ENCODE data around the gene LY86. TPM values are rescaled to one million over a fixed set of nuclear protein-coding genes. Genes with fewer than 3 reads are reported as not detected.

The LY86 gene
- total and polyA plus RNA-seq, 2 of the 13 experiments (the other 11 are each of a cell fraction or from before 2014, with no cell fraction given), result not detected

DNA sequence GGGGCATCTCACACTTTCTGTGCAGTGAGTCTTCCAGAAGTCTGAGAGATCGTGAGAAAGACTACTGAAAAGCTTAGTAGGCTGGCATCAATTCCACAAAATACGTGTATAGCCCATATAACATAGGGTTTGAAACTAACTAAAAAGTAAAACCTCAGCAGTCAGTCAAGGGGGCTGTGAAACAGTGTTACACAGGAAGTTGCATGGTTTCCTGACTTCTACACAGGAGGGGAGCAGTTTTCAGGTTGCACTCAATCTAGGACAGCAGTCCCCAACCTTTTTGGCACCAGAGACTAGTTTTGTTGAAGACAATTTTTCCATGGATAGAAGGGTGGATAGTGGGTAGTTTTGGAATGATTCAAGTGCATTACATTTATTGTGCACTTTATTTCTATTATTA lies 4.7 kb upstream of the LY86 start:
- 3% methylated on average over 2 of the region's 2 CpGs for WGBS (ENCODE audit: low lambda C conversion rate)
- Histone ChIP-seq H3K27ac (ENCODE audit: extremely low read length, insufficient read depth, low read length) (no peak overlapping the region), H3K9me3 (ENCODE audit: low read length) (no peaks in the 10 kb centered on the region), H3K79me2 (ENCODE audit: insufficient read depth, low read length) (no peaks in the 10 kb centered on the region), H3K4me1 (ENCODE audit: insufficient read depth, low read length) (no peaks in the 10 kb centered on the region), H3K9ac (ENCODE audit: insufficient read depth, low read depth, low read length) (no peak overlapping the region), H4K20me1 (ENCODE audit: insufficient read depth, low read length) (no peaks in the 10 kb centered on the region), H2AFZ (ENCODE audit: low read length) (no peak overlapping the region), H3K4me3 (replicated peaks in 1 of 3; ENCODE audit: insufficient read depth in 1 of 3, low read depth in 2 of 3, low read length in 3 of 3) (no peak overlapping the region), H3K27me3 (ENCODE audit: control insufficient read depth in 1 of 2, insufficient read depth in 2 of 2, low read length in 2 of 2) (peaks cover 0 to 27% of the 10 kb centered on the region in 2 experiments; a peak in 3 of 5 replicates), H3K4me2 (ENCODE audit: low read depth, low read length) (no peak overlapping the region), H3K36me3 (replicated peaks in 1 of 2; ENCODE audit: control insufficient read depth in 1 of 2, insufficient read depth in 2 of 2, low read length in 2 of 2) (no peaks in the 10 kb centered on the region)
- no TSS peak for BruUV-seq (replicated peaks)
- DNase-seq (ENCODE audit: low spot score) (no peak), ATAC-seq (no peak), FAIRE-seq (no peak)
- ChIA-PET POLR2A (no interaction called here), CTCF (ENCODE audit: low intra/inter-chr PET ratio, low total read pairs) (no interaction called here)
- in situ Hi-C loops (cut with HindIII; ENCODE audit: extremely low pct_ligation_motif_present, low pct_unique_long_range_greater_than_20kb) (no loop called here), intact Hi-C loops (cut with micrococcal nuclease; ENCODE audit: unreplicated experiment) (no loop called here)
- TF ChIP-seq HMGXB3 (CRISPR knock-in tag; IDR thresholded peaks at IDR 0.05; ENCODE audit: borderline replicate concordance) (no peak), ZNF282 (IDR thresholded peaks at IDR 0.05; ENCODE audit: partially characterized antibody) (no peak), EHMT2 (IDR thresholded peaks at IDR 0.05; ENCODE audit: borderline replicate concordance, low read depth, low read length) (no peak), ZNF563 (CRISPR knock-in tag; IDR thresholded peaks at IDR 0.05) (no peak), ZFP36L1 (CRISPR knock-in tag; IDR thresholded peaks at IDR 0.05) (no peak), GABPB1 (CRISPR knock-in tag; IDR thresholded peaks at IDR 0.05) (peak; percentile 41; the same call in 1 of the 2 replicates), GABPA (IDR thresholded peaks at IDR 0.05; ENCODE audit: low read depth, low read length) (peak; percentile 52), GABPA (CRISPR knock-in tag; IDR thresholded peaks at IDR 0.05; ENCODE audit: low read depth) (peak; percentile 73), ZNF33A (CRISPR knock-in tag; IDR thresholded peaks at IDR 0.05; ENCODE audit: borderline replicate concordance) (no peak), JUN (CRISPR knock-in tag; IDR thresholded peaks at IDR 0.05) (no peak), NFYC (CRISPR knock-in tag; IDR thresholded peaks at IDR 0.05) (no peak), HNF4A (CRISPR knock-in tag; IDR thresholded peaks at IDR 0.05) (no peak), MEIS1 (CRISPR knock-in tag; IDR thresholded peaks at IDR 0.05; ENCODE audit: borderline replicate concordance) (no peak), ZSCAN20 (CRISPR knock-in tag; IDR thresholded peaks at IDR 0.05; ENCODE audit: borderline replicate concordance) (no peak), JDP2 (CRISPR knock-in tag; IDR thresholded peaks at IDR 0.05; ENCODE audit: borderline replicate concordance) (no peak)
